PFSK-1 (cell line): Measurements from ENCODE around the gene ACYP1.

Source experiments
- TAF1 ChIP-seq: IDR thresholded peaks from 2 replicates; pipeline ENCODE4 v1.6.1; 2012; ENCODE audit warnings: low read length, control low read depth, borderline replicate concordance; ENCODE audit not compliant: insufficient read depth
- TF ChIP-seq, protein P1 (sequence below), 2 experiments: IDR thresholded peaks; 2 replicates each; pipeline versions ENCODE4 v1.6.1 to v1.8.0; 2011 to 2012; ENCODE audit warnings: low read depth in 2 of 2, low read length in 2 of 2, control low read depth in 1 of 2, inconsistent platforms in 1 of 2, mild to moderate bottlenecking in 1 of 2, moderate library complexity in 1 of 2; ENCODE audit not compliant: insufficient read depth in 1 of 2

DNA sequence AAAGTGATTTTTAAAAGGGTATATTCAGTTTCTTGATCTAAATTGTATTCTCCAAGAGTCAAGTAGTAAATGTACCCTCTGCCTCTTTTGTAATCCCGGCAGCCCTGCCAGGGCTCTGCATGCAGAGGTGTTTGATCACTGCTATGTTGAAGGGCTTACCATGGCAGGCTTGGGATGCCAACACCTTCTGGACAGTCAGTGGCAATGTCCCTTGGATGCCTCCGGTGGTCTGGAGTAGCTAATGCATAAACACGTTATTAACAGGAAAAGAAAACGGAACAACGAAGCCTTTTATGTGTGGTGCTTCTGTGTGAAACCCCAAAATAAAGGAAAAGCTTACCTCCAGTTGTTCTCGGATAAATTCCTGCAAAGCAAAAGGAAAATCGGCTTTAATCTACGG is 41.2 kb downstream of the ACYP1 start:
- TF ChIP-seq, protein P1, sequence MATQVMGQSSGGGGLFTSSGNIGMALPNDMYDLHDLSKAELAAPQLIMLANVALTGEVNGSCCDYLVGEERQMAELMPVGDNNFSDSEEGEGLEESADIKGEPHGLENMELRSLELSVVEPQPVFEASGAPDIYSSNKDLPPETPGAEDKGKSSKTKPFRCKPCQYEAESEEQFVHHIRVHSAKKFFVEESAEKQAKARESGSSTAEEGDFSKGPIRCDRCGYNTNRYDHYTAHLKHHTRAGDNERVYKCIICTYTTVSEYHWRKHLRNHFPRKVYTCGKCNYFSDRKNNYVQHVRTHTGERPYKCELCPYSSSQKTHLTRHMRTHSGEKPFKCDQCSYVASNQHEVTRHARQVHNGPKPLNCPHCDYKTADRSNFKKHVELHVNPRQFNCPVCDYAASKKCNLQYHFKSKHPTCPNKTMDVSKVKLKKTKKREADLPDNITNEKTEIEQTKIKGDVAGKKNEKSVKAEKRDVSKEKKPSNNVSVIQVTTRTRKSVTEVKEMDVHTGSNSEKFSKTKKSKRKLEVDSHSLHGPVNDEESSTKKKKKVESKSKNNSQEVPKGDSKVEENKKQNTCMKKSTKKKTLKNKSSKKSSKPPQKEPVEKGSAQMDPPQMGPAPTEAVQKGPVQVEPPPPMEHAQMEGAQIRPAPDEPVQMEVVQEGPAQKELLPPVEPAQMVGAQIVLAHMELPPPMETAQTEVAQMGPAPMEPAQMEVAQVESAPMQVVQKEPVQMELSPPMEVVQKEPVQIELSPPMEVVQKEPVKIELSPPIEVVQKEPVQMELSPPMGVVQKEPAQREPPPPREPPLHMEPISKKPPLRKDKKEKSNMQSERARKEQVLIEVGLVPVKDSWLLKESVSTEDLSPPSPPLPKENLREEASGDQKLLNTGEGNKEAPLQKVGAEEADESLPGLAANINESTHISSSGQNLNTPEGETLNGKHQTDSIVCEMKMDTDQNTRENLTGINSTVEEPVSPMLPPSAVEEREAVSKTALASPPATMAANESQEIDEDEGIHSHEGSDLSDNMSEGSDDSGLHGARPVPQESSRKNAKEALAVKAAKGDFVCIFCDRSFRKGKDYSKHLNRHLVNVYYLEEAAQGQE (IDR thresholded peaks at IDR 0.05; ENCODE audit: insufficient read depth in 1 of 2, low read depth in 2 of 2, low read length in 2 of 2): no peak
- TF ChIP-seq TAF1: no peak
